Measurements from ENCODE around the gene ZNF69. TPM values are rescaled to one million over a fixed set of nuclear protein-coding genes. Genes with fewer than 3 reads are reported as not detected.

ZNF69 gene
- polyA plus RNA-seq (2012; ENCODE audit: insufficient read length, low read depth) = 0.21 TPM

DNA sequence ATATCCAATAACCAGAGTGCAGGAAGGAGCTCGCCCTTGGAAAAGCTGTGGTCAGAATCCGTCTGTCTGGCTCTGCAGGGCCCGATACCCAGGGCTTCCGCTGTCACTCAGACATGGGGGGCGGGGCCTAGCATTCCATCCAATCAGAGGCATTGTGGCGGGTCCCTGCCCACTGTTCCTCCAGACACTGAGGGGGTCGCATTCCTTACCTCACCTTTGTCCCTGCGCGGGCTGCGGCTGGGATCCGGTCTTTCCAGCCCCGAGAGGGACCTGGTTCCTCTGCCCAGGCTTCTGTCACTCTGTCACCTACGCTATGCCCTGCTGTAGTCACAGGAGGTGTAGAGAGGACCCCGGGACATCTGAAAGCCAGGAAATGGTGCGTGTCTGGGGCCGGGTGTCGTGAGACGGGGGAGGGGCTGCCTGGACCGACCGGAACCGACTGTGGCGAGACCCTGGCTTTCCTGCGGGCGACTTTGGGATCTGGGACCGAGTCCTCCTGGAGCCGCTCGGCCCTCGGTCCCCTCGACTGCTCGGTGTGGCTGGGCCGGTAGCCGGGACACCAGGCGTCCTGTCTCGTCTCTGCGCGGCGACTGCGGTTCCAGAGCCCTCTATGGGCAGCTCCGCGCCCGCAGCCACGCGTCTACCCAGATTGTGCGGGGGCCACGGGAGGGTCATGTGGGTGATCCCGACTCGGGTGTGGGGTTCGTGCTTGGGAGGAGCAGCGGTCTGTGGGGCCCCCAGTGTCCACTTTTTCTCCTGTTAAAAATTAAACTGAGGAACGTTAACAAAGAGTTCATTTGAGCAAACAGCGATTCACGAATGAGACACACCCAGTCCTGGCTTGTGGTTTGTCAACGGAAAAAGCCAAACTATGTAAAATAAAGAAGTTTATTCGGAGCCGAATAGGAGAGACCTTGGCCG lies at the start of gene ZNF69:
ZNF69 (plus strand) TSS at position 172 of the 921 bp plus-strand sequence; CDS start at position 314, 142 bp downstream.
- TF ChIP-seq POLR2AphosphoS5 (IDR thresholded peaks at IDR 0.05; ENCODE audit: low read depth, low read length) (peak; percentile 59; the same call in 1 of the 2 replicates), SIN3A (IDR thresholded peaks at IDR 0.05; ENCODE audit: borderline replicate concordance, insufficient read depth, low read length) (no peak)

GRCh38 chr19:11843722-11844121 lies 43.9 kb upstream of the ZNF69 start:
- TF ChIP-seq POLR2AphosphoS5 (IDR thresholded peaks at IDR 0.05; ENCODE audit: low read depth, low read length) (no peak), FOXP2 (optimal IDR thresholded peaks at IDR 0.05; ENCODE audit: borderline replicate concordance, extremely low read depth, extremely low read length, insufficient read depth) (no peak), TAF1 (IDR thresholded peaks at IDR 0.05; ENCODE audit: borderline replicate concordance, insufficient read depth, low read length) (no peak), SIN3A (IDR thresholded peaks at IDR 0.05; ENCODE audit: borderline replicate concordance, insufficient read depth, low read length) (no peak)
- TF ChIP-seq, protein P1, sequence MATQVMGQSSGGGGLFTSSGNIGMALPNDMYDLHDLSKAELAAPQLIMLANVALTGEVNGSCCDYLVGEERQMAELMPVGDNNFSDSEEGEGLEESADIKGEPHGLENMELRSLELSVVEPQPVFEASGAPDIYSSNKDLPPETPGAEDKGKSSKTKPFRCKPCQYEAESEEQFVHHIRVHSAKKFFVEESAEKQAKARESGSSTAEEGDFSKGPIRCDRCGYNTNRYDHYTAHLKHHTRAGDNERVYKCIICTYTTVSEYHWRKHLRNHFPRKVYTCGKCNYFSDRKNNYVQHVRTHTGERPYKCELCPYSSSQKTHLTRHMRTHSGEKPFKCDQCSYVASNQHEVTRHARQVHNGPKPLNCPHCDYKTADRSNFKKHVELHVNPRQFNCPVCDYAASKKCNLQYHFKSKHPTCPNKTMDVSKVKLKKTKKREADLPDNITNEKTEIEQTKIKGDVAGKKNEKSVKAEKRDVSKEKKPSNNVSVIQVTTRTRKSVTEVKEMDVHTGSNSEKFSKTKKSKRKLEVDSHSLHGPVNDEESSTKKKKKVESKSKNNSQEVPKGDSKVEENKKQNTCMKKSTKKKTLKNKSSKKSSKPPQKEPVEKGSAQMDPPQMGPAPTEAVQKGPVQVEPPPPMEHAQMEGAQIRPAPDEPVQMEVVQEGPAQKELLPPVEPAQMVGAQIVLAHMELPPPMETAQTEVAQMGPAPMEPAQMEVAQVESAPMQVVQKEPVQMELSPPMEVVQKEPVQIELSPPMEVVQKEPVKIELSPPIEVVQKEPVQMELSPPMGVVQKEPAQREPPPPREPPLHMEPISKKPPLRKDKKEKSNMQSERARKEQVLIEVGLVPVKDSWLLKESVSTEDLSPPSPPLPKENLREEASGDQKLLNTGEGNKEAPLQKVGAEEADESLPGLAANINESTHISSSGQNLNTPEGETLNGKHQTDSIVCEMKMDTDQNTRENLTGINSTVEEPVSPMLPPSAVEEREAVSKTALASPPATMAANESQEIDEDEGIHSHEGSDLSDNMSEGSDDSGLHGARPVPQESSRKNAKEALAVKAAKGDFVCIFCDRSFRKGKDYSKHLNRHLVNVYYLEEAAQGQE (IDR thresholded peaks at IDR 0.05; ENCODE audit: insufficient read depth in 1 of 2, low read depth in 2 of 2, low read length in 2 of 2) = no peak

DNA sequence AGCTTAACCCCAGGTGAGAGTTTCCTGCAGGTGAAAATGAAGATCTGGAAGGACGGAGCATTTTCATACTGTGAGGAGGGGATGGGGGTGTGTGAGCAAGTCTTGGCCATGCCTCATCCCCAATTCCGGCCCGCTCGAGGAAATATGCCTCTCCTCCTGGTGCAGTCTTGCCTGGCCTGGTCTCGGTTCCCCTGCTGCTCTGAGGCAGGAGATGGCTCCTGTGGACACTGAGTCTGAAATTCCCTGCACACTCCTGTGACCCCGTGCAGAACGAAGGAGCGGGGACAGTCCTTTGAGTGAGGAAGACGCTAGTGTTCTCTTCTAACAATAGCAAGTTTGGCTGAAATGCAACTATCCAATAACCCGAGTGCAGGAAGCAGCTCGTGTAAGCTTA lies 39.4 kb upstream of the ZNF69 start:
- TF ChIP-seq TAF1 (IDR thresholded peaks at IDR 0.05; ENCODE audit: borderline replicate concordance, insufficient read depth, low read length) = no peak
- no peak for TF ChIP-seq FOXP2 (optimal IDR thresholded peaks at IDR 0.05; ENCODE audit: borderline replicate concordance, extremely low read depth, extremely low read length, insufficient read depth)
- TF ChIP-seq, protein P1 (IDR thresholded peaks at IDR 0.05; ENCODE audit: insufficient read depth in 1 of 2, low read depth in 2 of 2, low read length in 2 of 2) = no peak
- TF ChIP-seq POLR2AphosphoS5 (IDR thresholded peaks at IDR 0.05; ENCODE audit: low read depth, low read length) = no peak
- no peak for TF ChIP-seq SIN3A (IDR thresholded peaks at IDR 0.05; ENCODE audit: borderline replicate concordance, insufficient read depth, low read length)

DNA sequence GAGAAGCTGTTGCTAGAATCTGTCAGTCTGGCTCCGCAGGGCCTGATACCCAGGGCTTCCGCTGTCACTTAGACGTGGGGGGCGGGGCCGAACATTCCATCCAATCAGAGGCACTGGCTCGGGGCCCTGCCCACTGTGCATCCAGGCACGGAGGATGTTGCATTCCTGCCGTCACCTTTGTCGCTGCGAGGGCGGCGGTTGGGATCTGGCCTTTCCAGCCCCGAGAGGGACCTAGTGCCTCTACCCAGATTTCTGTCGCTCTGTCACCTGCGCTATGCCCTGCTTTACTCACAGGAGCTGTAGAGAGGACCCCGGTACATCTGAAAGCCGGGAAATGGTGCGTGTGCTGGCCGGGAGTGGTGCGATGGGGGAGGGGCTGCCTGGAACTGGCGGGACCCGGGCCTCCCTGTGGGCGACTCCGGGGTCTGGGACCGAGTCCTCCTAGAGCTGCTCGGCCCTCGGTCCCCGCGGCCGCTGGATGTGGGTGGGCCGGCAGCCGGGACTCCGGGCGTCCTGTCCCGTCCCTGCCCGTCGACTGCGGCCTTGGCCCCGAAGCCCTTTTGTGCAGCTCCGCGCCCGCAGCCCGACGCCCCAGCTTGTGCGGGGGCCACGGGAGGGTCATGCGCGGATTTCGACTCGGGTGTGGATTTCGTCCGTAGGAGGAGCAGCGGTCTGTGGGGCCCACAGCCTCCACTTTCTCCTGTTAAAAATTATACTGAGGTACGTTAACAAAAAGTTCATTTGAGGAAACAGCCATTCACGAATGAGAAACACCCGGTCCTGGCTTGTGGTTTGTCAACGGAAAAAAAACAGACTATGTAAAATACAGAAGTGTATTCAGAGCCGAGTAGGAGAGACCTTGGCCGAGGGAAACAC lies 38.8 kb upstream of the ZNF69 start, which contains the start of gene ZNF439:
ZNF439 (plus strand) TSS at position 133 of the 876 bp plus-strand sequence; CDS start at position 275, 142 bp downstream.
- no peak; the same call in 1 of the 2 replicates for TF ChIP-seq POLR2AphosphoS5 (IDR thresholded peaks at IDR 0.05; ENCODE audit: low read depth, low read length)
- no peak for TF ChIP-seq FOXP2 (optimal IDR thresholded peaks at IDR 0.05; ENCODE audit: borderline replicate concordance, extremely low read depth, extremely low read length, insufficient read depth)
- no peak for TF ChIP-seq SIN3A (IDR thresholded peaks at IDR 0.05; ENCODE audit: borderline replicate concordance, insufficient read depth, low read length)
- TF ChIP-seq, protein P1 (IDR thresholded peaks at IDR 0.05; ENCODE audit: insufficient read depth in 1 of 2, low read depth in 2 of 2, low read length in 2 of 2) = no peak
- no peak for TF ChIP-seq TAF1 (IDR thresholded peaks at IDR 0.05; ENCODE audit: borderline replicate concordance, insufficient read depth, low read length)

DNA sequence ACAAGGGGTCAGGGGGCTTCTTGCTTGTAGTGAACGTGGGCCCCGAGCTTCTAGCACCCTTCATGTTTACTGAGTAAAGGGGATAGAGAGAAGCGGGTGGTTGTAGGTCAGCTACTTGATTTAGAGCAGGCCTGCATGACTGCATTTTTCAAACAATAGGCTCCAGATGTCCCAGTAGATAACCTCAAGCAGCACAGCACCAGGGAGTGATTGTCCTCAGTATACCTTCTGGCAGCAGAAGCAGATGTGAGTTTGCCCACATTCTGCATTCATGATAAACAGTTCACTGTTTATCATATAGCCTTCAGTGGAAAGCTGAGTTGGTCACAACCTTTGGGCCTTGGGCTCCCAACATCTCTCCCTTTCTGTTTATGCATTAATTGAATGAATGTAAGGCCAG lies 34.2 kb upstream of the ZNF69 start:
- TF ChIP-seq FOXP2 (optimal IDR thresholded peaks at IDR 0.05; ENCODE audit: borderline replicate concordance, extremely low read depth, extremely low read length, insufficient read depth) (no peak), TAF1 (IDR thresholded peaks at IDR 0.05; ENCODE audit: borderline replicate concordance, insufficient read depth, low read length) (no peak), SIN3A (IDR thresholded peaks at IDR 0.05; ENCODE audit: borderline replicate concordance, insufficient read depth, low read length) (no peak), POLR2AphosphoS5 (IDR thresholded peaks at IDR 0.05; ENCODE audit: low read depth, low read length) (no peak)
- TF ChIP-seq, protein P1 (IDR thresholded peaks at IDR 0.05; ENCODE audit: insufficient read depth in 1 of 2, low read depth in 2 of 2, low read length in 2 of 2) = no peak
